ENCODE measurements around the gene NOC2L. TPM values are rescaled to one million over a fixed set of nuclear protein-coding genes. Genes with fewer than 3 reads are reported as not detected.

The NOC2L gene
- total and polyA plus RNA-seq, 9 of the 15 experiments (the other 6 are each of a cell fraction or from before 2014, with no cell fraction given), result 4.0 to 410 (median 200) TPM

DNA sequence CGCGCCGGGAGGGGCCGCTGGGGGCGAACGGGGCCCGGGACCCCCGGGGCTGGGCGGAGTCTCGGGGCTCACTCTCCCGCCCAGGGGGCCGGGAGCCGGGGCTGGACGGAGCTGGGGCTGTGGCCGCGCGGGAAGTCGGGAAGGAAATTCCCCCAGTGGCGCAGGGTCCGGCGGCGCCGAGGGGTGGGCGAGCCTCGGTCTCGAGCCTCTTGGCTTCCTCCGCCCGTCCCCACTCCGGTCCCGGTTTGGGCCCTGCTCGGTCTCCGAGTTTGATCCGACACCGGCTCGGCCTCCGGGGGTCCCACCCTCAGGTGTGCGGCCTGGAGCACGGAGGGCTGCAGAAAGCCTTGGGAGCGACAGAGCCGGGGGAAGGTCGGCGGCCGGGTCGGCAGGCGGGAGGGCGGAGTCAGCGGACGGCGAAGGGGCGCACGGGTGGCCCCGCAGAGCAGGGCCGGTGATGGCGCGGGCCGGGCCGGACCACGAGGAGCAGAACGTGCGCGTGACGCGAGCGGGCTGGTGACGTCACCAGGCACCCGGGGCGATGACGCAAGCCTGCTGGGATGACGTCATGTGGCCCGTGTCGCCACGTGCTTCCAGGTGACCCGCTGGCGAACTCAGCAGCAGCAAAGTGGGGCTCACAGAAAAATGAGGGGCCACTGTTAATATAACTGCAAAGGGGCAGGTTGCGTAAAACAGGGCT, 41.5 kb upstream of the NOC2L start (continued):
- TF ChIP-seq, protein P1, sequence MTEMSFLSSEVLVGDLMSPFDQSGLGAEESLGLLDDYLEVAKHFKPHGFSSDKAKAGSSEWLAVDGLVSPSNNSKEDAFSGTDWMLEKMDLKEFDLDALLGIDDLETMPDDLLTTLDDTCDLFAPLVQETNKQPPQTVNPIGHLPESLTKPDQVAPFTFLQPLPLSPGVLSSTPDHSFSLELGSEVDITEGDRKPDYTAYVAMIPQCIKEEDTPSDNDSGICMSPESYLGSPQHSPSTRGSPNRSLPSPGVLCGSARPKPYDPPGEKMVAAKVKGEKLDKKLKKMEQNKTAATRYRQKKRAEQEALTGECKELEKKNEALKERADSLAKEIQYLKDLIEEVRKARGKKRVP (CRISPR knock-in tag; IDR thresholded peaks at IDR 0.05), result peak; percentile 75; the same call in 1 of the 2 replicates
- TF ChIP-seq ZNF644 (tag; IDR thresholded peaks at IDR 0.05; ENCODE audit: low read depth) (0 out of 2 replicates have a peak, but pooled peaks have one; percentile 31), ZNF174 (CRISPR knock-in tag; IDR thresholded peaks at IDR 0.05) (no peak), SAFB (IDR thresholded peaks at IDR 0.05; ENCODE audit: borderline replicate concordance, low read depth, low read length) (peak; percentile 75; the same call in 1 of the 2 replicates), ZBTB2 (IDR thresholded peaks at IDR 0.05) (peak; percentile 75), ZNF696 (CRISPR knock-in tag; conservative IDR thresholded peaks at IDR 0.05) (no peak), NBN (IDR thresholded peaks at IDR 0.05; ENCODE audit: low read depth) (peak; percentile 100), ZNF311 (CRISPR knock-in tag; IDR thresholded peaks at IDR 0.05) (peak; percentile 28; the same call in 1 of the 2 replicates), ZNF23 (CRISPR knock-in tag; IDR thresholded peaks at IDR 0.05) (no peak), SRSF1 (IDR thresholded peaks at IDR 0.05; ENCODE audit: low read depth, low read length) (no peak), NFE2L1 (tag; IDR thresholded peaks at IDR 0.05; ENCODE audit: borderline replicate concordance, low read depth) (no peak), CCAR2 (IDR thresholded peaks at IDR 0.05; ENCODE audit: low read depth, low read length) (no peak), ZZZ3 (IDR thresholded peaks at IDR 0.05) (no peak), CBX2 (IDR thresholded peaks at IDR 0.05; ENCODE audit: insufficient read depth, low read length, poor library complexity, severe bottlenecking) (no peak), RNF219 (CRISPR knock-in tag; IDR thresholded peaks at IDR 0.05) (no peak), XRCC4 (IDR thresholded peaks at IDR 0.05; ENCODE audit: extremely low read depth, insufficient read depth, insufficient read length) (no peak), HDAC8 (tag; IDR thresholded peaks at IDR 0.05) (peak; percentile 58; the same call in 1 of the 2 replicates), PHF20 (IDR thresholded peaks at IDR 0.05; ENCODE audit: partially characterized antibody) (peak; percentile 69), DPF2 (IDR thresholded peaks at IDR 0.05) (peak; percentile 62)
- TF ChIP-seq, protein P2, sequence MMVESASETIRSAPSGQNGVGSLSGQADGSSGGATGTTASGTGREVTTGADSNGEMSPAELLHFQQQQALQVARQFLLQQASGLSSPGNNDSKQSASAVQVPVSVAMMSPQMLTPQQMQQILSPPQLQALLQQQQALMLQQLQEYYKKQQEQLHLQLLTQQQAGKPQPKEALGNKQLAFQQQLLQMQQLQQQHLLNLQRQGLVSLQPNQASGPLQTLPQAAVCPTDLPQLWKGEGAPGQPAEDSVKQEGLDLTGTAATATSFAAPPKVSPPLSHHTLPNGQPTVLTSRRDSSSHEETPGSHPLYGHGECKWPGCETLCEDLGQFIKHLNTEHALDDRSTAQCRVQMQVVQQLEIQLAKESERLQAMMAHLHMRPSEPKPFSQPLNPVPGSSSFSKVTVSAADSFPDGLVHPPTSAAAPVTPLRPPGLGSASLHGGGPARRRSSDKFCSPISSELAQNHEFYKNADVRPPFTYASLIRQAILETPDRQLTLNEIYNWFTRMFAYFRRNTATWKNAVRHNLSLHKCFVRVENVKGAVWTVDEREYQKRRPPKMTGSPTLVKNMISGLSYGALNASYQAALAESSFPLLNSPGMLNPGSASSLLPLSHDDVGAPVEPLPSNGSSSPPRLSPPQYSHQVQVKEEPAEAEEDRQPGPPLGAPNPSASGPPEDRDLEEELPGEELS (CRISPR knock-in tag; IDR thresholded peaks at IDR 0.05; ENCODE audit: borderline replicate concordance), result peak; percentile 82; the same call in 1 of the 2 replicates
- TF ChIP-seq, protein P3, sequence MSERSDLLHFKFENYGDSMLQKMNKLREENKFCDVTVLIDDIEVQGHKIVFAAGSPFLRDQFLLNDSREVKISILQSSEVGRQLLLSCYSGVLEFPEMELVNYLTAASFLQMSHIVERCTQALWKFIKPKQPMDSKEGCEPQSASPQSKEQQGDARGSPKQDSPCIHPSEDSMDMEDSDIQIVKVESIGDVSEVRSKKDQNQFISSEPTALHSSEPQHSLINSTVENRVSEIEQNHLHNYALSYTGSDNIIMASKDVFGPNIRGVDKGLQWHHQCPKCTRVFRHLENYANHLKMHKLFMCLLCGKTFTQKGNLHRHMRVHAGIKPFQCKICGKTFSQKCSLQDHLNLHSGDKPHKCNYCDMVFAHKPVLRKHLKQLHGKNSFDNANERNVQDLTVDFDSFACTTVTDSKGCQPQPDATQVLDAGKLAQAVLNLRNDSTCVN (CRISPR knock-in tag; IDR thresholded peaks at IDR 0.05), result no peak
